HepG2 (cell line): ENCODE measurements around the gene SCT. TPM values are rescaled to one million over a fixed set of nuclear protein-coding genes. Genes with fewer than 3 reads are reported as not detected.

Experiments
- AHR ChIP-seq: IDR thresholded peaks from 2 replicates; pipeline ENCODE4 v1.6.1; 2018; ENCODE audit warnings: missing genetic modification reagents, missing compliant biosample characterization
- CENPT ChIP-seq: sonication (generic); formaldehyde crosslinking; IDR thresholded peaks from 2 replicates; pipeline ENCODE4 v1.8.0; 2022; ENCODE audit warnings: low read depth, mild to moderate bottlenecking, moderate library complexity, missing genetic modification reagents
- GATA4 ChIP-seq: sonication (generic); IDR thresholded peaks from 2 replicates; pipeline ENCODE4 v1.6.1; 2016; ENCODE audit warnings: antibody characterized with exemption, low read depth, borderline replicate concordance
- HDAC2 ChIP-seq: sonication (generic); formaldehyde crosslinking; IDR thresholded peaks from 2 replicates; pipeline ENCODE4 v1.4.0; 2020; ENCODE audit warnings: missing genetic modification reagents
- HNF4A ChIP-seq: sonication (generic); formaldehyde crosslinking; IDR thresholded peaks from 2 replicates; pipeline ENCODE4 v1.4.0; 2020; ENCODE audit warnings: missing genetic modification reagents
- HNF4G ChIP-seq, 2 experiments: sonication (generic) in 1 of 2; formaldehyde crosslinking in 1 of 2; IDR thresholded peaks; 2 replicates each; pipeline versions ENCODE4 v1.4.0 to v1.6.1; 2011 to 2020; ENCODE audit warnings: borderline replicate concordance in 2 of 2, low read depth in 2 of 2, mild to moderate bottlenecking in 2 of 2, low read length in 1 of 2, missing genetic modification reagents in 1 of 2, moderate library complexity in 1 of 2
- IKZF4 ChIP-seq: sonication (generic); formaldehyde crosslinking; IDR thresholded peaks from 2 replicates; pipeline ENCODE4 v1.5.1; 2020; ENCODE audit warnings: borderline replicate concordance, mild to moderate bottlenecking, low read depth, missing genetic modification reagents; ENCODE audit errors: not compliant biosample characterization
- NFE2L2 ChIP-seq: fragments of 150-350 bp; IDR thresholded peaks from 2 replicates; pipeline ENCODE4 v1.6.1; 2014; ENCODE audit warnings: low read length
- NRL ChIP-seq: sonication (generic); formaldehyde crosslinking; IDR thresholded peaks from 2 replicates; pipeline ENCODE4 v1.5.0; 2020; ENCODE audit warnings: missing genetic modification reagents, mild to moderate bottlenecking, moderate library complexity, borderline replicate concordance
- PRPF4 ChIP-seq: fragments of 200-400 bp; formaldehyde crosslinking; IDR thresholded peaks from 2 replicates; pipeline ENCODE4 v1.6.1; 2016; ENCODE audit warnings: low read length, low read depth; ENCODE audit not compliant: poor library complexity, severe bottlenecking
- RBFOX2 ChIP-seq: fragments of 200-400 bp; formaldehyde crosslinking; IDR thresholded peaks from 2 replicates; pipeline ENCODE4 v1.6.1; 2017; ENCODE audit warnings: low read depth, mild to moderate bottlenecking, low read length
- SIN3A ChIP-seq: IDR thresholded peaks from 2 replicates; pipeline ENCODE4 v1.6.1; 2011; ENCODE audit warnings: low read depth, mild to moderate bottlenecking, control low read depth, low read length, borderline replicate concordance
- SKI ChIP-seq: fragments of 450-650 bp; IDR thresholded peaks from one replicate; pipeline ENCODE4 v1.6.1; 2018; ENCODE audit warnings: mild to moderate bottlenecking; ENCODE audit not compliant: partially characterized antibody
- ZFY ChIP-seq: sonication (generic); formaldehyde crosslinking; IDR thresholded peaks from 2 replicates; pipeline ENCODE4 v1.4.0; 2020; ENCODE audit warnings: missing genetic modification reagents
- ZNF441 ChIP-seq: sonication (generic); formaldehyde crosslinking; IDR thresholded peaks from 2 replicates; pipeline ENCODE4 v1.7.0; 2021; ENCODE audit warnings: missing genetic modification reagents, borderline replicate concordance
- ZNF546 ChIP-seq: sonication (generic); formaldehyde crosslinking; conservative IDR thresholded peaks from 2 replicates; pipeline ENCODE4 v1.8.1; 2023; ENCODE audit warnings: mild to moderate bottlenecking, missing genetic modification reagents
- ZNF878 ChIP-seq: sonication (generic); formaldehyde crosslinking; IDR thresholded peaks from 2 replicates; pipeline ENCODE4 v1.8.1; 2023; ENCODE audit warnings: mild to moderate bottlenecking, missing genetic modification reagents, moderate library complexity
- polyA plus RNA-seq, 8 experiments: library from polyadenylated mRNA; depleted of rRNA in 3 of 8; stranded (reverse) in 7 of 8; unstranded in 1 of 8; fragments of >200 nt; fragmentation: Illumina TruSeq in 4 of 8; extraction: Trizol in 4 of 8; gene quantifications; 2 replicates each; pipeline versions ENCODE4 v1.2.1 to v1.2.3, GENCODE V29; 2011 to 2016; ENCODE audit warnings: low read depth in 4 of 8, missing spikeins in 1 of 8, mixed read lengths in 1 of 8; ENCODE audit not compliant: insufficient read depth in 1 of 8
- total RNA-seq, 5 experiments: library from RNA; depleted of rRNA; stranded (reverse); fragments of >200 nt; fragmentation: Illumina TruSeq; extraction: Trizol; gene quantifications; 2 replicates each; pipeline ENCODE4 v1.2.3, GENCODE V29; 2016; ENCODE audit warnings: low read depth in 1 of 5
- TF ChIP-seq, protein P1 (sequence below): IDR thresholded peaks from 2 replicates; pipeline ENCODE4 v1.6.1; 2012; ENCODE audit warnings: inconsistent platforms
- TF ChIP-seq, protein P2 (sequence below): sonication (generic); formaldehyde crosslinking; IDR thresholded peaks from 2 replicates; pipeline ENCODE4 v1.4.0; 2020; ENCODE audit warnings: mild to moderate bottlenecking, missing genetic modification reagents
- TF ChIP-seq, protein P3 (sequence below): sonication (generic); formaldehyde crosslinking; IDR thresholded peaks from 2 replicates; pipeline ENCODE4 v1.4.0; 2020; ENCODE audit warnings: missing genetic modification reagents
- TF ChIP-seq, protein P4 (sequence below): sonication (generic); formaldehyde crosslinking; IDR thresholded peaks from 2 replicates; pipeline ENCODE4 v1.4.0; 2020; ENCODE audit warnings: mild to moderate bottlenecking, low read depth, missing genetic modification reagents
- TF ChIP-seq, protein P5 (sequence below): IDR thresholded peaks from 2 replicates; pipeline ENCODE4 v1.6.1; 2016; ENCODE audit warnings: missing genetic modification reagents, missing compliant biosample characterization

SCT gene
- total and polyA plus RNA-seq, 2 of the 13 experiments (the other 11 are each of a cell fraction or from before 2014, with no cell fraction given) = not detected

DNA sequence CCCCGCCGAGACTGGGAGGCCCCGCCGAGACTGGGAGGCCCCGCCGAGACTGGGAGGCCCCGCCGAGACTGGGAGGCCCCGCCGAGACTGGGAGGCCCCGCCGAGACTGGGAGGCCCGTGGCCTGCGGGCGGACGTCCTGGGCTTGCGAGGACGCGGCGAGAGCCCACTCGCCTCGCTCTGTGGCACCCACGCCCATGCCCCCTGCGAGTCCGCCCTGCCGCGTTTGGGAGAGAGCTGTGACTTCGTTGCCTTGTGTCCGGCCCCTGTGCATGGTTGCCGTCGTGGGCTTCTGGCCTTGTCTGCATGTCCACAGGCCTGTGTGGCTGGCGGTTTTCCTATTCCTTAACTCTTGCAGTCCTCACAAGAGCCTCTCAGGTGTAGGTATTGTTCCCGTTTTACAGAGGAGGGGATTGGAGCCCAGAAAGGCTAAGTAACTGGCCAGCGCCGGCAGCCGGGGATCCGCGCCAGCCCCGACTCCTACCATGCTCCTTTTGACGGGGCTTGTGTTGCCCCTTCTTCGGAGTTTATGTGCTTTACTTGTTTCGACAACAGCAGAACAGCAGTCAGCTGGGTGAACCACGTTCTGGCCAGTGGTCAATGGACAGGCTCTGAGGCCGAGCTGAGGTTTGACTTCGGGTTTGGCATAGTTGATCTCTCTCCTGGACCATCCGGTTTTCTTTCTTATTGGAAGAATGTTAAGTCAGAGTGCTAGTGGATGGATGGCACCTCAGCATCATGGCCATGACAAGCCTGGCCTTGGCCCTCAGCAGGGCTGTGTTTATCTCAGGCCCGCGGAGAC lies 50.0 kb downstream of the SCT start (continued):
- TF ChIP-seq HDAC2 (CRISPR knock-in tag) (no peak), HNF4A (CRISPR knock-in tag) (0 out of 2 replicates have a peak, but pooled peaks have one; percentile 21), SIN3A (0 out of 2 replicates have a peak, but pooled peaks have one; percentile 29), ZNF878 (no peak), GATA4 (no peak), RBFOX2 (peak; percentile 45), IKZF4 (CRISPR knock-in tag) (no peak), NRL (CRISPR knock-in tag) (peak; percentile 66), ZNF441 (CRISPR knock-in tag) (0 out of 2 replicates have a peak, but pooled peaks have one; percentile 21), HNF4G (IDR thresholded peaks at IDR 0.05; ENCODE audit: borderline replicate concordance, low read depth, low read length) (no peak), HNF4G (CRISPR knock-in tag; IDR thresholded peaks at IDR 0.05; ENCODE audit: borderline replicate concordance, low read depth) (no peak), ZFY (CRISPR knock-in tag) (peak; percentile 28), AHR (no peak), ZNF546 (CRISPR knock-in tag) (no peak), CENPT (CRISPR knock-in tag) (no peak), PRPF4 (no peak), SKI (no peak), NFE2L2 (no peak)
- TF ChIP-seq, protein P1, sequence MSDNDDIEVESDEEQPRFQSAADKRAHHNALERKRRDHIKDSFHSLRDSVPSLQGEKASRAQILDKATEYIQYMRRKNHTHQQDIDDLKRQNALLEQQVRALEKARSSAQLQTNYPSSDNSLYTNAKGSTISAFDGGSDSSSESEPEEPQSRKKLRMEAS = 0 out of 2 replicates have a peak, but pooled peaks have one; percentile 4
- TF ChIP-seq, protein P2, sequence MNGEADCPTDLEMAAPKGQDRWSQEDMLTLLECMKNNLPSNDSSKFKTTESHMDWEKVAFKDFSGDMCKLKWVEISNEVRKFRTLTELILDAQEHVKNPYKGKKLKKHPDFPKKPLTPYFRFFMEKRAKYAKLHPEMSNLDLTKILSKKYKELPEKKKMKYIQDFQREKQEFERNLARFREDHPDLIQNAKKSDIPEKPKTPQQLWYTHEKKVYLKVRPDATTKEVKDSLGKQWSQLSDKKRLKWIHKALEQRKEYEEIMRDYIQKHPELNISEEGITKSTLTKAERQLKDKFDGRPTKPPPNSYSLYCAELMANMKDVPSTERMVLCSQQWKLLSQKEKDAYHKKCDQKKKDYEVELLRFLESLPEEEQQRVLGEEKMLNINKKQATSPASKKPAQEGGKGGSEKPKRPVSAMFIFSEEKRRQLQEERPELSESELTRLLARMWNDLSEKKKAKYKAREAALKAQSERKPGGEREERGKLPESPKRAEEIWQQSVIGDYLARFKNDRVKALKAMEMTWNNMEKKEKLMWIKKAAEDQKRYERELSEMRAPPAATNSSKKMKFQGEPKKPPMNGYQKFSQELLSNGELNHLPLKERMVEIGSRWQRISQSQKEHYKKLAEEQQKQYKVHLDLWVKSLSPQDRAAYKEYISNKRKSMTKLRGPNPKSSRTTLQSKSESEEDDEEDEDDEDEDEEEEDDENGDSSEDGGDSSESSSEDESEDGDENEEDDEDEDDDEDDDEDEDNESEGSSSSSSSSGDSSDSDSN (CRISPR knock-in tag) = 0 out of 2 replicates have a peak, but pooled peaks have one; percentile 12
- TF ChIP-seq, protein P3, sequence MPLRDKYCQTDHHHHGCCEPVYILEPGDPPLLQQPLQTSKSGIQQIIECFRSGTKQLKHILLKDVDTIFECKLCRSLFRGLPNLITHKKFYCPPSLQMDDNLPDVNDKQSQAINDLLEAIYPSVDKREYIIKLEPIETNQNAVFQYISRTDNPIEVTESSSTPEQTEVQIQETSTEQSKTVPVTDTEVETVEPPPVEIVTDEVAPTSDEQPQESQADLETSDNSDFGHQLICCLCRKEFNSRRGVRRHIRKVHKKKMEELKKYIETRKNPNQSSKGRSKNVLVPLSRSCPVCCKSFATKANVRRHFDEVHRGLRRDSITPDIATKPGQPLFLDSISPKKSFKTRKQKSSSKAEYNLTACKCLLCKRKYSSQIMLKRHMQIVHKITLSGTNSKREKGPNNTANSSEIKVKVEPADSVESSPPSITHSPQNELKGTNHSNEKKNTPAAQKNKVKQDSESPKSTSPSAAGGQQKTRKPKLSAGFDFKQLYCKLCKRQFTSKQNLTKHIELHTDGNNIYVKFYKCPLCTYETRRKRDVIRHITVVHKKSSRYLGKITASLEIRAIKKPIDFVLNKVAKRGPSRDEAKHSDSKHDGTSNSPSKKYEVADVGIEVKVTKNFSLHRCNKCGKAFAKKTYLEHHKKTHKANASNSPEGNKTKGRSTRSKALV (CRISPR knock-in tag) = no peak
- TF ChIP-seq, protein P4, sequence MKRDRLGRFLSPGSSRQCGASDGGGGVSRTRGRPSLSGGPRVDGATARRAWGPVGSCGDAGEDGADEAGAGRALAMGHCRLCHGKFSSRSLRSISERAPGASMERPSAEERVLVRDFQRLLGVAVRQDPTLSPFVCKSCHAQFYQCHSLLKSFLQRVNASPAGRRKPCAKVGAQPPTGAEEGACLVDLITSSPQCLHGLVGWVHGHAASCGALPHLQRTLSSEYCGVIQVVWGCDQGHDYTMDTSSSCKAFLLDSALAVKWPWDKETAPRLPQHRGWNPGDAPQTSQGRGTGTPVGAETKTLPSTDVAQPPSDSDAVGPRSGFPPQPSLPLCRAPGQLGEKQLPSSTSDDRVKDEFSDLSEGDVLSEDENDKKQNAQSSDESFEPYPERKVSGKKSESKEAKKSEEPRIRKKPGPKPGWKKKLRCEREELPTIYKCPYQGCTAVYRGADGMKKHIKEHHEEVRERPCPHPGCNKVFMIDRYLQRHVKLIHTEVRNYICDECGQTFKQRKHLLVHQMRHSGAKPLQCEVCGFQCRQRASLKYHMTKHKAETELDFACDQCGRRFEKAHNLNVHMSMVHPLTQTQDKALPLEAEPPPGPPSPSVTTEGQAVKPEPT (CRISPR knock-in tag) = no peak
- TF ChIP-seq, protein P5, sequence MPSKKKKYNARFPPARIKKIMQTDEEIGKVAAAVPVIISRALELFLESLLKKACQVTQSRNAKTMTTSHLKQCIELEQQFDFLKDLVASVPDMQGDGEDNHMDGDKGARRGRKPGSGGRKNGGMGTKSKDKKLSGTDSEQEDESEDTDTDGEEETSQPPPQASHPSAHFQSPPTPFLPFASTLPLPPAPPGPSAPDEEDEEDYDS (CRISPR knock-in tag) = no peak
